ENCODE results near the gene DIP2C. TPM values are rescaled to one million over a fixed set of nuclear protein-coding genes. Genes with fewer than 3 reads are reported as not detected.

The DIP2C gene
- polyA plus RNA-seq, 1 of the 3 experiments (the other 2 are of a cell fraction): 8.7 TPM

DNA sequence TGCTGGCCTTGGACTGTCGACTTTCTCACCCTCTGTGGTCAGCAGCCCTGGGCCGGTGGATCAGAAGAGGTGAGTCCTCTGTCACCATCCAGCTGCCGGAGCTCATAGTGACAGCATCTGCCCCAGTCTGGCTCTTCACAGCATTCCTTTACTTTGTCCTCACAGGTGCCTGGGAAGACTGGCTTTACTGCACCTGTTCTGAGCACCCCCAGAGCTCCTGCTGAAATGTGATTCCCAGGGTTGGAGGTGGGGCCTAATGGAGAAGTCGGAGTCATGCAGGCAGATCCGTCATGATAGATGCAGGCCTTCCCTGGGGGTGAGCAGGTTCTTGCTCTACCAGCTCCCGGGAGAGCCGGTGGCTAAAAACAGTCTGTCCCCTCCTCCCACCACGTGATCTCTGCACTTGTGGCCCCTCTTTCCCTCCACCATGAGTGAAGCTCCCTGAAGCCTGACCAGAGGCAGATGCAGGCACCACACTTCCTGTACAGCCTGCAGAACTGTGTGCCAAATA, 382.7 kb downstream of the DIP2C start:
- no peaks in the 10 kb centered on the region for H3K27me3 ChIP-seq (ENCODE audit: insufficient read depth)
- WGBS (ENCODE audit: low lambda C conversion rate): 94% methylated on average over 7 of the region's 8 CpGs
- H3K4me2 ChIP-seq: no peak overlapping the region
- no peak overlapping the region for H3K4me3 ChIP-seq (ENCODE audit: low read depth in 2 of 2, low read length in 1 of 2)
- TF ChIP-seq GABPA (IDR thresholded peaks at IDR 0.05; ENCODE audit: low read depth) (no peak), CHD2 (IDR thresholded peaks at IDR 0.05; ENCODE audit: low read length, partially characterized antibody) (no peak), POLR2AphosphoS5 (IDR thresholded peaks at IDR 0.05; ENCODE audit: low read depth, low read length) (no peak), RCOR1 (IDR thresholded peaks at IDR 0.05; ENCODE audit: low read length) (no peak), EZH2phosphoT487 (IDR thresholded peaks at IDR 0.05; ENCODE audit: borderline replicate concordance, low read depth) (no peak), JUND (IDR thresholded peaks at IDR 0.05) (no peak), YY1 (IDR thresholded peaks at IDR 0.05; ENCODE audit: low read depth) (no peak), NRF1 (IDR thresholded peaks at IDR 0.05; ENCODE audit: low read depth, low read length) (no peak), MEF2A (IDR thresholded peaks at IDR 0.05; ENCODE audit: borderline replicate concordance, low read depth) (no peak), EP300 (IDR thresholded peaks at IDR 0.05; ENCODE audit: borderline replicate concordance in 1 of 2, low read depth in 1 of 2, low read length in 1 of 2) (no peak)
- TF ChIP-seq, protein P1, sequence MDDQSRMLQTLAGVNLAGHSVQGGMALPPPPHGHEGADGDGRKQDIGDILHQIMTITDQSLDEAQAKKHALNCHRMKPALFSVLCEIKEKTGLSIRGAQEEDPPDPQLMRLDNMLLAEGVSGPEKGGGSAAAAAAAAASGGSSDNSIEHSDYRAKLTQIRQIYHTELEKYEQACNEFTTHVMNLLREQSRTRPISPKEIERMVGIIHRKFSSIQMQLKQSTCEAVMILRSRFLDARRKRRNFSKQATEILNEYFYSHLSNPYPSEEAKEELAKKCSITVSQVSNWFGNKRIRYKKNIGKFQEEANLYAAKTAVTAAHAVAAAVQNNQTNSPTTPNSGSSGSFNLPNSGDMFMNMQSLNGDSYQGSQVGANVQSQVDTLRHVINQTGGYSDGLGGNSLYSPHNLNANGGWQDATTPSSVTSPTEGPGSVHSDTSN (IDR thresholded peaks at IDR 0.05): no peak
- TF ChIP-seq, protein P2, sequence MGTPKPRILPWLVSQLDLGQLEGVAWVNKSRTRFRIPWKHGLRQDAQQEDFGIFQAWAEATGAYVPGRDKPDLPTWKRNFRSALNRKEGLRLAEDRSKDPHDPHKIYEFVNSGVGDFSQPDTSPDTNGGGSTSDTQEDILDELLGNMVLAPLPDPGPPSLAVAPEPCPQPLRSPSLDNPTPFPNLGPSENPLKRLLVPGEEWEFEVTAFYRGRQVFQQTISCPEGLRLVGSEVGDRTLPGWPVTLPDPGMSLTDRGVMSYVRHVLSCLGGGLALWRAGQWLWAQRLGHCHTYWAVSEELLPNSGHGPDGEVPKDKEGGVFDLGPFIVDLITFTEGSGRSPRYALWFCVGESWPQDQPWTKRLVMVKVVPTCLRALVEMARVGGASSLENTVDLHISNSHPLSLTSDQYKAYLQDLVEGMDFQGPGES (IDR thresholded peaks at IDR 0.05; ENCODE audit: low read depth, low read length): no peak
- TF ChIP-seq, protein P3, sequence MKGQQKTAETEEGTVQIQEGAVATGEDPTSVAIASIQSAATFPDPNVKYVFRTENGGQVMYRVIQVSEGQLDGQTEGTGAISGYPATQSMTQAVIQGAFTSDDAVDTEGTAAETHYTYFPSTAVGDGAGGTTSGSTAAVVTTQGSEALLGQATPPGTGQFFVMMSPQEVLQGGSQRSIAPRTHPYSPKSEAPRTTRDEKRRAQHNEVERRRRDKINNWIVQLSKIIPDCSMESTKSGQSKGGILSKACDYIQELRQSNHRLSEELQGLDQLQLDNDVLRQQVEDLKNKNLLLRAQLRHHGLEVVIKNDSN (IDR thresholded peaks at IDR 0.05; ENCODE audit: borderline replicate concordance, low read depth): no peak
- TF ChIP-seq, protein P4, sequence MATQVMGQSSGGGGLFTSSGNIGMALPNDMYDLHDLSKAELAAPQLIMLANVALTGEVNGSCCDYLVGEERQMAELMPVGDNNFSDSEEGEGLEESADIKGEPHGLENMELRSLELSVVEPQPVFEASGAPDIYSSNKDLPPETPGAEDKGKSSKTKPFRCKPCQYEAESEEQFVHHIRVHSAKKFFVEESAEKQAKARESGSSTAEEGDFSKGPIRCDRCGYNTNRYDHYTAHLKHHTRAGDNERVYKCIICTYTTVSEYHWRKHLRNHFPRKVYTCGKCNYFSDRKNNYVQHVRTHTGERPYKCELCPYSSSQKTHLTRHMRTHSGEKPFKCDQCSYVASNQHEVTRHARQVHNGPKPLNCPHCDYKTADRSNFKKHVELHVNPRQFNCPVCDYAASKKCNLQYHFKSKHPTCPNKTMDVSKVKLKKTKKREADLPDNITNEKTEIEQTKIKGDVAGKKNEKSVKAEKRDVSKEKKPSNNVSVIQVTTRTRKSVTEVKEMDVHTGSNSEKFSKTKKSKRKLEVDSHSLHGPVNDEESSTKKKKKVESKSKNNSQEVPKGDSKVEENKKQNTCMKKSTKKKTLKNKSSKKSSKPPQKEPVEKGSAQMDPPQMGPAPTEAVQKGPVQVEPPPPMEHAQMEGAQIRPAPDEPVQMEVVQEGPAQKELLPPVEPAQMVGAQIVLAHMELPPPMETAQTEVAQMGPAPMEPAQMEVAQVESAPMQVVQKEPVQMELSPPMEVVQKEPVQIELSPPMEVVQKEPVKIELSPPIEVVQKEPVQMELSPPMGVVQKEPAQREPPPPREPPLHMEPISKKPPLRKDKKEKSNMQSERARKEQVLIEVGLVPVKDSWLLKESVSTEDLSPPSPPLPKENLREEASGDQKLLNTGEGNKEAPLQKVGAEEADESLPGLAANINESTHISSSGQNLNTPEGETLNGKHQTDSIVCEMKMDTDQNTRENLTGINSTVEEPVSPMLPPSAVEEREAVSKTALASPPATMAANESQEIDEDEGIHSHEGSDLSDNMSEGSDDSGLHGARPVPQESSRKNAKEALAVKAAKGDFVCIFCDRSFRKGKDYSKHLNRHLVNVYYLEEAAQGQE (IDR thresholded peaks at IDR 0.05; ENCODE audit: low read depth, low read length): no peak
- TF ChIP-seq, protein P5, sequence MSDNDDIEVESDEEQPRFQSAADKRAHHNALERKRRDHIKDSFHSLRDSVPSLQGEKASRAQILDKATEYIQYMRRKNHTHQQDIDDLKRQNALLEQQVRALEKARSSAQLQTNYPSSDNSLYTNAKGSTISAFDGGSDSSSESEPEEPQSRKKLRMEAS (IDR thresholded peaks at IDR 0.05; ENCODE audit: low read depth): no peak
- TF ChIP-seq, protein P6, sequence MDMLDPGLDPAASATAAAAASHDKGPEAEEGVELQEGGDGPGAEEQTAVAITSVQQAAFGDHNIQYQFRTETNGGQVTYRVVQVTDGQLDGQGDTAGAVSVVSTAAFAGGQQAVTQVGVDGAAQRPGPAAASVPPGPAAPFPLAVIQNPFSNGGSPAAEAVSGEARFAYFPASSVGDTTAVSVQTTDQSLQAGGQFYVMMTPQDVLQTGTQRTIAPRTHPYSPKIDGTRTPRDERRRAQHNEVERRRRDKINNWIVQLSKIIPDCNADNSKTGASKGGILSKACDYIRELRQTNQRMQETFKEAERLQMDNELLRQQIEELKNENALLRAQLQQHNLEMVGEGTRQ (IDR thresholded peaks at IDR 0.05; ENCODE audit: borderline replicate concordance, low read depth, low read length): no peak
- H3K9ac ChIP-seq: no peak overlapping the region
- no peak overlapping the region for H2AFZ ChIP-seq (ENCODE audit: low read depth)
- no peaks in the 10 kb centered on the region for H4K20me1 ChIP-seq (ENCODE audit: insufficient read depth)
- no peak for DNase-seq
- H3K4me1 ChIP-seq (ENCODE audit: control insufficient read depth in 1 of 2, insufficient read depth in 2 of 2, low read depth in 1 of 2, low read length in 1 of 2): peaks cover 11 to 12% of the 10 kb centered on the region in 2 experiments; a peak in 2 of 4 replicates
- CTCF ChIA-PET: no interaction called here
- POLR2A ChIA-PET: no interaction called here
- no peaks in the 10 kb centered on the region for H3K9me3 ChIP-seq
- H3F3A ChIP-seq (replicated peaks; ENCODE audit: insufficient read depth): peaks cover 3% of the 10 kb centered on the region
- no peaks in the 10 kb centered on the region for H3K79me2 ChIP-seq (ENCODE audit: insufficient read depth)
- H3K36me3 ChIP-seq (replicated peaks in 1 of 2; ENCODE audit: control insufficient read depth in 1 of 2, insufficient read depth in 2 of 2, low read length in 1 of 2): peaks cover 8 to 16% of the 10 kb centered on the region in 2 experiments
- H3K9me2 ChIP-seq: no peaks in the 10 kb centered on the region
- no peak overlapping the region; a peak in 1 of 4 replicates for H3K27ac ChIP-seq (ENCODE audit: low read depth in 2 of 2, low read length in 1 of 2)
